Activated naive CD4-positive, alpha-beta T cell treated with anti-CD3 and anti-CD28 coated beads, Interleukin-2, amount 50 U/mL, for 24 hours (primary cell): ENCODE measurements around the gene CDK5R2.
"Not testable (repeated sequence)": the region's sequence is repeated elsewhere in the genome, so short reads cannot be mapped to it uniquely, and the experiment has no call there.

Experiments used
- H3K27ac Mint-ChIP-seq: one replicate; pipeline ENCODE4 v1.8.0; 2021; ENCODE audit warnings: mild to moderate bottlenecking, mixed read lengths
- H3K27me3 Mint-ChIP-seq: one replicate; pipeline ENCODE4 v1.8.0; 2021; ENCODE audit warnings: mixed read lengths
- H3K36me3 Mint-ChIP-seq: one replicate; pipeline ENCODE4 v1.8.0; 2021; ENCODE audit warnings: mixed read lengths
- H3K4me1 Mint-ChIP-seq: one replicate; pipeline ENCODE4 v1.8.0; 2021; ENCODE audit warnings: mixed read lengths
- H3K4me3 Mint-ChIP-seq: one replicate; pipeline ENCODE4 v1.8.0; 2021; ENCODE audit warnings: mild to moderate bottlenecking, mixed read lengths
- H3K9me3 Mint-ChIP-seq: one replicate; pipeline ENCODE4 v1.8.0; 2021; ENCODE audit warnings: mixed read lengths

Gene CDK5R2

DNA sequence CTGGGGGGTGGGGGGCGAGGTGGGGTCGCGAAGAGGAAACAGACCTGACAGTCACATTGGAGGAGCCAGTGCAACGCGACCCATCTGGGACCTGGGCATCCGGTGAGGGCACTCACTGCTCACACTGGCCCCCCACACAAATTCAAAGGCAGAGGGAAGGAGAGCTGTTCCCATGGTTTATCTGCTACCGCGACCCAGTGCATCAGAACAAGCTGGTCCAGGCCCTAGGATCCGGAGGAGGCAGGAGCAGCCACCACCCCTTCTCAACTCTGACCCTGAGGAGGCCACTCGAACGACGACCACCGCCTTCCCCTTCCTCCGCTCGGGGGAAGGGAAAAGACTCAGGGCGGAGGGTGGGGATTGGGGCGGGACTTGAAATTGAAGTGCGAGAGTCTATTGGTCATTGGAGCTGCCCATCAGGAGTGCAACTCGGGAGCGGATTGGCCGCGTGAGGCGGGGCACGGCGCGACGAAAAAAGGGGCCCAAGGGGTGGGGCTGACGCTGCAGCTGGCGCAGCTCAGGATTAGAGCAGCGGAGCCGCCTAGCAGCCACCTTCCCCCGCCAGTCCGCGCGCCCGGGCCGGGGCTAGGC lies at the start of gene CDK5R2:
TSS of gene CDK5R2 (plus strand) at position 526 of the 591 bp plus-strand sequence. CDS start 155 bp downstream, outside the sequence.
- no peak within 1 kb of the TSS for H3K27ac Mint-ChIP-seq
- peak within 1 kb of the TSS; percentile 75 for H3K4me3 Mint-ChIP-seq
- H3K4me1 Mint-ChIP-seq = peaks cover 13% of the 10 kb centered on the region
- peaks cover 1% of the 10 kb centered on the region for H3K36me3 Mint-ChIP-seq
- no peaks in the 10 kb centered on the region for H3K9me3 Mint-ChIP-seq
- peaks cover 60% of the 10 kb centered on the region for H3K27me3 Mint-ChIP-seq

DNA sequence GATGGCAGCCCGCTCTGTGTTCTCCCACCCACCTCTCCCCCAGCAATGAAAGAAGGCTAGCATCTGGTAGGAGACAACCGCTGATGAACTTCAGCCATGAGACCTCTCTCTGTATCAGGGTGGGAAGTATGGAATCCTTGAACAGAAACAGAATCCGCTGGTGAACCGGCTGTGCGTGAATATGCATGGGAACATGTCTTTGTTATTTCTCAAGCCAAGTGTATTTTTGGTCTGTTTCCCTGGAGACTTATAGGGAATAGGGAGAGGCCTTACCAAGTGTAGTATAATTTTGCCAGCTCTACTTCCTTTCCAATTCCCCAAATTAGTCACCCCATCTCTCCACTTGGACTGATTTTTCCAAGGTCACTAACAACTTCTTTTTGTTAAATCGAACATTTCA lies 48.7 kb upstream of the CDK5R2 start:
- Mint-ChIP-seq H3K27me3 (peaks cover 7% of the 10 kb centered on the region), H3K4me1 (peaks cover 13% of the 10 kb centered on the region), H3K4me3 (no peak overlapping the region), H3K36me3 (no peaks in the 10 kb centered on the region), H3K27ac (no peak overlapping the region), H3K9me3 (no peaks in the 10 kb centered on the region)

DNA sequence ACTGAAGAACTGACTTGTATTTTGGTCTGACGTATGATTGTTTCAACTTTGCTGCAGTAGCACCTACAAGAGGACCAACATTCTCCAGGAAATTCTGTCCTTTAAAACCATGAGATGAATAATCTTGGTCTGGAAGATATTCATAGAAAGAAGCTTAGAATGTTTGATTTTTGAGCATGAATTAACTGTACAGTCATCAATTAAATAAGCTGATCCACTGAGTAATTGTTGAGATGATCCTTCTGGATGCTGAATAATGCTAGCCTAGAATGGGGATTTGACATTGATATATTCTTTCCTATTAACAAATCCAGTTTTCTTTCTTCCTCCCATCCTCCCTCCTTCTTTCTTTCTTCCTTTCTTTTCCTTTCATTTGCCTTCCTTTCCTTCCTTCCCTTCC lies 39.0 kb upstream of the CDK5R2 start:
- Mint-ChIP-seq H3K4me3 (no peak overlapping the region), H3K36me3 (no peaks in the 10 kb centered on the region), H3K27ac (no peak overlapping the region), H3K27me3 (peaks cover 24% of the 10 kb centered on the region), H3K4me1 (no peaks in the 10 kb centered on the region), H3K9me3 (peaks cover 8% of the 10 kb centered on the region)

DNA sequence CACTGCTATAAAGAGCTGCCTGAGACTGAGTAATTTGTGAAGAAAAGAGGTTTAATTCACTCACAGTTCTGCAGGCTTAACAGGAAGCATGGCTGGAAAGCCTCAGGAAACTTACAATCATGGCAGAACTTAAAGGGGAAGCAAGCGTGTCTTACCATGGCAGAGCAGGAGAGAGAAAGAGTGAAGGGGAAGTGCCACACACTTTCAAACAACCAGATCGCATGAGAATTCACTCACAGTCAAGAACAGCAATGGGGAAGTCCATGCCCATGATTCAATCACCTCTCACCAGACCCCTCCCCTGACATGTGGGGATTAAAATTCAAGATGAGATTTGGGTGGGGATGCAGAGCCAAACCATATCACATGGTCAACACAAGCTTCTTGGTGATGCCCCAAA lies 34.7 kb upstream of the CDK5R2 start:
- Mint-ChIP-seq H3K27me3 (peaks cover 27% of the 10 kb centered on the region), H3K27ac (no peak overlapping the region), H3K9me3 (peaks cover 8% of the 10 kb centered on the region), H3K4me3 (no peak overlapping the region), H3K36me3 (no peaks in the 10 kb centered on the region), H3K4me1 (no peaks in the 10 kb centered on the region)

DNA sequence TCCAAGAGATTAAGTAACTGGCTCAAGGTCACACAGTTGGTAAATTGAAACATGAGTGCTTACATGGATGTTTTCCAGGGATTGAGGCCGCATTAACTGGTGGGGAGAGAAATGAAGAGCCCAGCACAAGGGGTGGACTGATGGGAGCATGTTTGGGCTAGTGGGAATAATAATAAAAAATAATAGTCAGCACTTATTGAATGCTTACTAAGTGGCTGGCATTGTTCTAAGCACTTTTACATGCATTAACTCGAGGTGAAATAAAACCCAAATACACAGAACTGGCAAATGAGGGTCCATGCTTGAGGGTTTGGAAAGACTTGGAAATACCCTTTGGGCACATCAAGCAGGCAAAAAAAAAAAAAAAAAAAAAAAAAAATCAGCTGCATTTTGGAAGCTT lies 34.0 kb upstream of the CDK5R2 start:
- no peaks in the 10 kb centered on the region for H3K36me3 Mint-ChIP-seq
- no peak overlapping the region for H3K27ac Mint-ChIP-seq
- peaks cover 8% of the 10 kb centered on the region for H3K9me3 Mint-ChIP-seq
- peaks cover 26% of the 10 kb centered on the region for H3K27me3 Mint-ChIP-seq
- no peaks in the 10 kb centered on the region for H3K4me1 Mint-ChIP-seq
- no peak overlapping the region for H3K4me3 Mint-ChIP-seq

DNA sequence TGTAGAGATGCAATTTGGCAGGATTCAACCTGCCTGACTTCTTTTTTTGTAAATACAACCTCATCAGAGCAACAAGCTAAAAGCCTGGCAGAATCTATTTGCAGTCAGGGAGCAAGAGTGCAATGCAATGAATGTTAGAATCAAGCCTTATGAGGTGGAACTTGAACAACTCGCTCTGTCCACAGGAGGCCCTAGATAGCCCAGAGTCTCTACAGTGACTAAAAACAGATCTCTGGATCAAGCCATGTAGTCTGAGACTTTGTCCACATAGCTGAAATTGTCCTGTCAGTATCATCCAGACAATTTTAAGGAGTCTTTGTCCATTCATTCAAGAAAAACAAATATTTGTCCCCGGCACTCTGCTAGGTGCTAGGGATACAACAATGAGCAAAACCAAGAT lies 32.0 kb upstream of the CDK5R2 start:
- Mint-ChIP-seq H3K4me1 (no peaks in the 10 kb centered on the region), H3K27me3 (peaks cover 22% of the 10 kb centered on the region), H3K27ac (no peak overlapping the region), H3K36me3 (no peaks in the 10 kb centered on the region), H3K4me3 (no peak overlapping the region), H3K9me3 (peaks cover 8% of the 10 kb centered on the region)

DNA sequence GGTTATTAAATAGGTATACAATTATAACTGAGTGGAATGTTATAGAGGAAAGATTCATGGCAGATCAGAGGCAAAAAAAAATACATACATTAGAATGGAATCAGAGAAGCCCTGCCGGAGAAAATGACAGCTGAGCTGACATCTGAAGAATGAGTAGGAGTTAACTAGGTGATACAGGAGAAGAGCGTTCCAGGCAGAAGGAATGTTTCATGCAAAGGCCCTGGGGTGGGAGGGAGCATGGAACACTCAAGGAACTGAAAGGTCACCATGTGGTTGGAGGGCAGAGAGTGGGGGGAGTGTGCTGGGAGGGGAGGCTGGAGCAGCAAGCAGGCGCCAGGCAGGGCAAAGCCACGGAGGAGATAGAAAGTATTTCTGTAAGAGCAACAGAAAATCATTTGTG lies 31.6 kb upstream of the CDK5R2 start:
- H3K9me3 Mint-ChIP-seq = peaks cover 8% of the 10 kb centered on the region
- H3K36me3 Mint-ChIP-seq = no peaks in the 10 kb centered on the region
- H3K27me3 Mint-ChIP-seq = peaks cover 19% of the 10 kb centered on the region
- H3K4me3 Mint-ChIP-seq = no peak overlapping the region
- no peaks in the 10 kb centered on the region for H3K4me1 Mint-ChIP-seq
- peak overlapping the region; percentile 47 for H3K27ac Mint-ChIP-seq

DNA sequence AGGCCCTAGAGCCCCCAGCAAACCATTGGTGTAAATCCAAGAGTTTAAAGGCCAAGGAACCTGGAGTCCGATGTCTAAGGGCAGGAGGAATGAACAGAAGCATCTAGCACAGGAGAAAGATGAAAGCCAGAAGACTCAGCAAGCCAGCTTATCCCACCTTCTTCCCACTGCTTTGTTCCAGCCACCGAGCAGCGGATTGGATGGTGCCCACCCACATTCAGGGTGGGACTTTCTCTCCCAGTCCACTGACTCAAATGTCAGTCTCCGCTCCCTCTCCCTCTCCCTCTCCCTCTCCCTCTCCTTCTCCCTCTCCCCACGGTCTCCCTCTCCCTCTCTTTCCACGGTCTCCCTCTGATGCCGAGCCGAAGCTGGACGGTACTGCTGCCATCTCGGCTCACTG lies 29.0 kb upstream of the CDK5R2 start:
- H3K4me1 Mint-ChIP-seq, H3K9me3 Mint-ChIP-seq, H3K4me3 Mint-ChIP-seq, H3K27ac Mint-ChIP-seq, H3K36me3 Mint-ChIP-seq: not testable (repeated sequence)
- peaks cover 14% of the 10 kb centered on the region for H3K27me3 Mint-ChIP-seq

DNA sequence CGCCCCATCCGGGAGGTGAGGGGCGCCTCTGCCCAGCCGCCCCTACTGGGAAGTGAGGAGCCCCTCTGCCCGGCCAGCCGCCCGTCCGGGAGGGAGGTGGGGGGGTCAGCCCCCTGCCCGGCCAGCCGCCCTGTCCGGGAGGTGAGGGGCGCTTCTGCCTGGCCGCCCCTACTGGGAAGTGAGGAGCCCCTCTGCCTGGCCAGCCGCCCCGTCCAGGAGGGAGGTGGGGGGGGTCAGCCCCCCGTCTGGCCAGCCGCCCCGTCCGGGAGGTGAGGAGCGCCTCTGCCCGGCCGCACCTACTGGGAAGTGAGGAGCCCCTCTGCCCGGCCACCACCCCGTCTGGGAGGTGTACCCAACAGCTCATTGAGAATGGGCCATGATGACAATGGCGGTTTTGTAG lies 27.7 kb upstream of the CDK5R2 start:
- H3K27ac Mint-ChIP-seq, H3K9me3 Mint-ChIP-seq, H3K36me3 Mint-ChIP-seq, H3K4me1 Mint-ChIP-seq, H3K4me3 Mint-ChIP-seq: not testable (repeated sequence)
- H3K27me3 Mint-ChIP-seq = peaks cover 19% of the 10 kb centered on the region

DNA sequence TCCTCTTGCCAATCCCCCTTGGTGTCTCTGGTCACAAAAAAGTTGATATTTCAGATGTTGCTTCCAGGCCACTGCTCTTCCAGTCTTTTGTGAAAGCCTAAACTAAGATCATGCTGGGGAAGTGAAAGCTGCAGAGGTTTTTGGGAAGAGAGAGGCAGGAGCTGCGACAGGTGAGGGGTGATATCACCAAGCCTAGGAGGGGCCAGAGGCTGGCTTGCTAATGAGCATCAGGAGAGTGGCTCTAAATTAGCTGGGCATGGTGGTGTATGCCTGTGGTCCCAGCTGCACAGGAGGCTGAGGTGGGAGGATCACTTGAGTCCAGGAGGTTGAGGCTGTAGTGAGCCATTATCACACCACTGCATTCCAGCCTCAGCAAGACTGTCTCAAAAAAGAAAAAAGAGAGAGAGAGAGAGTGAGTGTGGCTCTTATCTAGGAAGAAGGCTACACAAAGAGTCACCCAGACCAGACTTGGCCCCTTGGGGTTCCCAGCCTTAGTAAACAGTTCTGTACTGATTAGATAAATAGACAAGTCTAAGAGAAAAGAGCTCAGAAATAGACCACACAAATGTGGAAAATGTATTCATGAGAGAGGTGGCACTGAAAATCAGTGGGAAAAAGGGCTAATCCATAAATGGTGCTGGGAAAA lies 14.6 kb upstream of the CDK5R2 start:
- Mint-ChIP-seq H3K27ac (no peak overlapping the region), H3K36me3 (no peaks in the 10 kb centered on the region), H3K4me1 (no peaks in the 10 kb centered on the region), H3K4me3 (no peak overlapping the region), H3K9me3 (no peaks in the 10 kb centered on the region), H3K27me3 (peaks cover 41% of the 10 kb centered on the region)

DNA sequence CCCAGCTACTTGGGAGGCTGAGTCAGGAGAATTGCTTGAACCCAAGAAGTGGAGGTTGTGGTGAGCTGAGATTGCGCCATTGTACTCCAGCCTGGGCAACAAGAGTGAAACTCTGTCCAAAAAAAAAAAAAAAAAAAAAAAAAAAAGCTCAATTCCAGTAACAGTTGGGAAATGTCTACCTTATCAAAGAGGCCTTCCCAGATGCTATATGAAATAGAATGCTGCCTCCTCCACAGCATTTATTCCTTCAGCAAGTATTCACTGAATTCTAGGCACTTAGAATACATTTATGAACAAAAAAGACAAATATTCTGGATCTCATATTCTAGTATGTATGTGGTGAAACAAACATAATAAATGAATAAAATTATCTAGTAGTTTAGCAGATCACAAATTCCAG lies 12.8 kb upstream of the CDK5R2 start:
- H3K4me3 Mint-ChIP-seq = no peak overlapping the region

DNA sequence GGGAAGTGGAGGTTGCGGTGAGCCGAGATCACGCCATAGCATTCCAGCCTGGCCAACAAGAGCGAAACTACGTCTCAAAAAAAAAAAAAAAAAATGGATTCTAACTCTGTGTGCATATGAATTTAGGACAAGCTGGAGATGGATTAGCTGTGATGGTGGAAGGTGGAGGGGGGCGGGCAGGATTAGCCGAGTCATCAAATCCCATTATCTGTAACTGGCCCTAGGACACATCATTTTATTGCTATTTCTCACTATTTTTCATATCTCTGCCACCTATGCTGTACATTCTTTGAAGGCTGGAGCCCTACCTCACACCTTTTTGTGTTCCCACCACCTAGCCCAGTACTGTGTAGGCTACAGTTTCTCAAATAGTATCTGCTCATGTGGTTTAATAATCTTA lies 7.3 kb upstream of the CDK5R2 start:
- no peaks in the 10 kb centered on the region for H3K4me1 Mint-ChIP-seq
- H3K36me3 Mint-ChIP-seq = no peaks in the 10 kb centered on the region
- no peak overlapping the region for H3K27ac Mint-ChIP-seq
- H3K9me3 Mint-ChIP-seq = no peaks in the 10 kb centered on the region
- H3K4me3 Mint-ChIP-seq = no peak overlapping the region
- H3K27me3 Mint-ChIP-seq = peaks cover 28% of the 10 kb centered on the region

More for the DNA sequence above, 12.8 kb upstream of the CDK5R2 start:
- Mint-ChIP-seq H3K27ac (no peak overlapping the region), H3K9me3 (no peaks in the 10 kb centered on the region), H3K36me3 (no peaks in the 10 kb centered on the region), H3K27me3 (peaks cover 38% of the 10 kb centered on the region), H3K4me1 (no peaks in the 10 kb centered on the region)

DNA sequence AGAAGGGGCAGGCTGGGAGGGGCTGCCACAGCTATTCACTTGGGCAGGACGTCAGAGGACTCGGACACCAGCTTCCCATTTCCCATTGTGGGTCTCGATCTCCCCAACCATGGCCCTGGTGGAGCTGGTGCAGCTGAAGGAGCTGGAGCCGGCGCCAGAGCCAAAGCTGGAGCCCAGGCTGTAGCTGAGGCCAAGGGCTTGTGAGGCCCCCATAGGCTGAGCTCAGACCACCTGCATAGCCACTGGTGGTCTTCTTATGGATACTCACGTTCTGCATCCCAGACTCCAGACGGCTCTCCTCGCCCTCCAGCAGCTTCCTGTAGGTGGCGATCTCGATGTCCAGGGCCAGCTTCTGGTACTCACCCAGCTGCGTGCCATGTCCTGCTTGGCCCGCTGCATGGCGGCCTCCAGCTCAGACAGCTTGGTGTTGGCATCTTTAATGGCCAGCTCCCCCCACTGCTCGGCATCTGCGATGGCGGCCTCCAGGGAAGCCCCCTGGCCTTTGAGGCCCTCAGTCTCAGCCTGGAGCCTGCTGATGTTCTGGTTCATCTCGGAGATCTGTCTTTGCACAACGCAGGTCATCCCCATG lies 6.0 kb upstream of the CDK5R2 start:
- Mint-ChIP-seq H3K27me3 (peaks cover 39% of the 10 kb centered on the region), H3K36me3 (no peaks in the 10 kb centered on the region), H3K9me3 (no peaks in the 10 kb centered on the region), H3K4me1 (no peaks in the 10 kb centered on the region), H3K4me3 (no peak overlapping the region), H3K27ac (no peak overlapping the region)

DNA sequence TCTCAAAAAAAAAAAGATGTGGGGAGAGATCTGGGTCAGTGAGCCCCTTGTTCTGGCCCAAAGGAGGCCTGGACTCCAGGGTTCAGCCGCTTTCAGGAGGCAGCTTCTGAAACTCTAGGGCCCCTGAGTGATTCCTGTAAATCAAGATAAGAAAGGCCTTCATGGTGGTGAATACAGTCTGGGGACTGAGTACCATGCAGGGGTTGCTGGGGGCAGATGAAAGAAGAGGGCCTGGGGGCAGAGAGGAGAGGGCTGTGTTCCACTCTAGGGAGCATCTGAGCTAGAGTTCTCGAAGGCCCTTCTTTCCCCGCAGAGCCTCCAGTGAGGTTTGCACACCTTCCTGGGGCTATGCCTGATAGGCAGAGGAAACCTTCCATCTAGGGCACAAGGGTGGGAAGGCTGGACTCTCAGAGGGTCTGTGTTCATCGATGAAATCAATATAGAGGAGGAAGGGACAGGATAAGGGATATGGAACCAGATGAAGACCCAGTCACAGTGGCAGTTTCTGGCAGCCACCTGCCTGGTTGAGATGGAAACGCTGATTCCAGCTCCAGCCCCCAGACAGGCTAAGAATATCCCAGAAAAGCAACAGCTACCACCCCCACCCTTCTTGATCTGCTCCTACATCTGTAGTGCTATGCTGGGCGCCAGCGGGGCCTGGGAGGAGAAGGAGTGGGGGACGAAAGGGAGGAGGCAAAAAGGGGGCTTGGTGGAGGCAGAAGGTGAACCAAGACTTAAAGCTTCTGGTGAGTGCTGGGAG lies 4.7 kb upstream of the CDK5R2 start:
- H3K4me1 Mint-ChIP-seq = peaks cover 4% of the 10 kb centered on the region
- peaks cover 47% of the 10 kb centered on the region for H3K27me3 Mint-ChIP-seq
- no peaks in the 10 kb centered on the region for H3K9me3 Mint-ChIP-seq

DNA sequence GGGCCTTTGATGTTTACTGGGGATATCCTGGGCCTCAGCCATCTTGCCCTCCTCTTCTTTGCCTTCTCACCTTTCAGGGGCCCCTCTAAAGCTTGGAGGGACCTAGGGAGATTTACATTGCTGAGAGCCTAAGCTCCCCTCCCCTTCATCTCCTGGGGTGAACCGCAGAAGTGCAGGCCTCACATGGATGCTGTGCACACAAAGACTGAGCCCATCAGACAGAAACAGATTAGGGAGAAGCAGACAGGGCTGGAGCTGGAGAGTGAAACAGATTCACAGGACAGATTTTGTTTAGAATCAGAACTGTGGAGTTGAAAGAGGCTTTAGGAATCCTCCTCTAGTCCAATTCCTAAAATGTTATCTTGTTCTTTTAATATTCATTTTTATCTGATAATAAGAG lies 3.4 kb upstream of the CDK5R2 start:
- H3K27ac Mint-ChIP-seq = no peak overlapping the region
- no peaks in the 10 kb centered on the region for H3K9me3 Mint-ChIP-seq

More for the DNA sequence above, 4.7 kb upstream of the CDK5R2 start:
- H3K27ac Mint-ChIP-seq = no peak overlapping the region
- H3K36me3 Mint-ChIP-seq = no peaks in the 10 kb centered on the region
- H3K4me3 Mint-ChIP-seq = no peak overlapping the region

DNA sequence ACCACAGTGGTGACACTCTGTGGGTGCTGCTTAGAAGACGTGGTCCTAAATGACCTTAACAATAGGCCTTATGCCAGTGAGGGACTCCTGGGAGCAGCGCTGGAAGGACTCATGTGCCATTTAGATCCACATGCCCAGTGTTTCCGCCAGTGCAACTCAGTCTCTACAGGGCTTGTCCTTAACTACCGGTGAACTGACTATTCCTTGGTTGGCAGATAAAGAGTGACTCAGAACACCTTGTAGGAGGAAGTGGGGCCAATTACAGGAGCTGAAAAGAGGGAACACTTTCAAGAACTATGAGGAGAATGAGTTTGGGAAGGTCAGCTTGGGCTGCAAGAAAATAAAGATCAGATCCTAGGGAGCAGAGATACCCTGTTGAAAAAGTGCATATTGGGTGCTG lies 1.8 kb upstream of the CDK5R2 start:
- Mint-ChIP-seq H3K9me3 (no peaks in the 10 kb centered on the region), H3K27me3 (peaks cover 52% of the 10 kb centered on the region), H3K36me3 (no peaks in the 10 kb centered on the region), H3K27ac (no peak overlapping the region), H3K4me1 (peaks cover 13% of the 10 kb centered on the region), H3K4me3 (no peak overlapping the region)

More for the DNA sequence above, 3.4 kb upstream of the CDK5R2 start:
- Mint-ChIP-seq H3K36me3 (no peaks in the 10 kb centered on the region), H3K27me3 (peaks cover 48% of the 10 kb centered on the region), H3K4me1 (peaks cover 9% of the 10 kb centered on the region), H3K4me3 (no peak overlapping the region)
